Neural cell (in vitro differentiated cells): ENCODE results near the gene FARP1. TPM values are rescaled to one million over a fixed set of nuclear protein-coding genes. Genes with fewer than 3 reads are reported as not detected.

Experiments
- H2AFZ ChIP-seq: fragments of 200-600, 300-800 bp; sonication (generic), shearing (Covaris generic); 2 replicates; pipeline ENCODE4 v1.6.0; 2014; ENCODE audit warnings: low read depth, mild to moderate bottlenecking, antibody characterized with exemption, low read length, moderate library complexity
- H3F3A ChIP-seq: fragments of 200-600 bp; shearing (Covaris generic); 2 replicates; pipeline ENCODE4 v1.6.1; 2016; ENCODE audit warnings: mild to moderate bottlenecking, moderate library complexity, mixed read lengths, antibody characterized with exemption, low read length; ENCODE audit not compliant: insufficient read depth, poor library complexity, severe bottlenecking
- H3K27ac ChIP-seq: fragments of 200-600, 300-800 bp; sonication (generic), shearing (Covaris generic); 2 replicates; pipeline ENCODE4 v1.5.1; 2014; ENCODE audit warnings: mild to moderate bottlenecking, low read length, moderate library complexity
- H3K27me3 ChIP-seq: fragments of 300-800, 200-600 bp; sonication (generic), shearing (Covaris generic); 2 replicates; pipeline ENCODE4 v1.6.0; 2014; ENCODE audit warnings: mild to moderate bottlenecking, low read depth, low read length, moderate library complexity; ENCODE audit not compliant: insufficient read depth
- H3K36me3 ChIP-seq: fragments of 300-800, 200-600 bp; sonication (generic), shearing (Covaris generic); 2 replicates; pipeline ENCODE4 v1.5.1; 2014; ENCODE audit warnings: mild to moderate bottlenecking, antibody characterized with exemption, low read length, moderate library complexity; ENCODE audit not compliant: insufficient read depth
- H3K4me2 ChIP-seq: fragments of 300-800, 200-600 bp; sonication (generic), shearing (Covaris generic); 2 replicates; pipeline ENCODE4 v1.6.0; 2014; ENCODE audit warnings: mild to moderate bottlenecking, low read length
- H3K4me3 ChIP-seq: fragments of 300-800, 200-600 bp; sonication (generic), shearing (Covaris generic); 2 replicates; pipeline ENCODE4 v1.5.1; 2014; ENCODE audit warnings: mild to moderate bottlenecking, low read length, moderate library complexity
- H3K79me2 ChIP-seq: fragments of 200-600 bp; shearing (Covaris generic); replicated peaks from 2 replicates; pipeline ENCODE4 v1.6.0; 2014; ENCODE audit warnings: mild to moderate bottlenecking, low read length, moderate library complexity; ENCODE audit not compliant: insufficient read depth
- H3K9ac ChIP-seq: fragments of 300-800, 200-600 bp; sonication (generic), shearing (Covaris generic); 2 replicates; pipeline ENCODE4 v1.6.1; 2016; ENCODE audit warnings: mild to moderate bottlenecking, low read length, mixed read lengths
- H3K9me2 ChIP-seq: fragments of 200-600 bp; shearing (Covaris generic); 2 replicates; pipeline ENCODE4 v1.6.1; 2016; ENCODE audit warnings: mild to moderate bottlenecking, low read length, mixed read lengths; ENCODE audit not compliant: insufficient read depth
- H3K9me3 ChIP-seq: fragments of 200-600, 300-800 bp; sonication (generic), shearing (Covaris generic); 2 replicates; pipeline ENCODE4 v1.6.1; 2016; ENCODE audit warnings: mild to moderate bottlenecking, mixed run types, low read length, moderate library complexity, mixed read lengths
- H4K20me1 ChIP-seq: fragments of 200-600 bp; shearing (Covaris generic); 2 replicates; pipeline ENCODE4 v1.6.1; 2016; ENCODE audit warnings: mild to moderate bottlenecking, mixed run types; ENCODE audit not compliant: insufficient read depth
- EP300 ChIP-seq: fragments of 450-650 bp; conservative IDR thresholded peaks from 2 replicates; pipeline ENCODE4 v1.6.1; 2014; ENCODE audit warnings: antibody characterized with exemption, mild to moderate bottlenecking, moderate library complexity; ENCODE audit not compliant: poor library complexity, severe bottlenecking
- EZH2 ChIP-seq: fragments of 200-600, 300-800 bp; shearing (Covaris generic), sonication (generic); IDR thresholded peaks from 2 replicates; pipeline ENCODE4 v1.6.1; 2014; ENCODE audit warnings: antibody characterized with exemption, low read length, borderline replicate concordance, mild to moderate bottlenecking; ENCODE audit not compliant: insufficient read depth, poor library complexity, severe bottlenecking
- MXI1 ChIP-seq: fragments of 450-650 bp; conservative IDR thresholded peaks from 2 replicates; pipeline ENCODE4 v1.6.1; 2014; ENCODE audit warnings: antibody characterized with exemption, mild to moderate bottlenecking; ENCODE audit not compliant: poor library complexity, severe bottlenecking
- POLR2AphosphoS5 ChIP-seq: IDR thresholded peaks from 2 replicates; pipeline ENCODE4 v1.6.1; 2012
- RAD21 ChIP-seq: fragments of 450-650 bp; conservative IDR thresholded peaks from 2 replicates; pipeline ENCODE4 v1.6.1; 2014; ENCODE audit warnings: antibody characterized with exemption, mild to moderate bottlenecking, moderate library complexity
- SMC3 ChIP-seq: fragments of 450-650 bp; conservative IDR thresholded peaks from 2 replicates; pipeline ENCODE4 v1.6.1; 2014; ENCODE audit warnings: antibody characterized with exemption, mild to moderate bottlenecking, moderate library complexity; ENCODE audit not compliant: poor library complexity
- TAF1 ChIP-seq: IDR thresholded peaks from 2 replicates; pipeline ENCODE4 v1.6.1; 2012; ENCODE audit warnings: low read depth
- polyA plus RNA-seq: library from polyadenylated mRNA; depleted of rRNA; stranded (reverse); fragments of >200 nt; gene quantifications from 2 replicates; pipeline ENCODE4 v1.2.3, GENCODE V29; 2014
- TF ChIP-seq, protein P1 (sequence below): IDR thresholded peaks from 2 replicates; pipeline ENCODE4 v1.6.1; 2012; ENCODE audit warnings: borderline replicate concordance
- TF ChIP-seq, protein P2 (sequence below): fragments of 450-650 bp; IDR thresholded peaks from 2 replicates; pipeline ENCODE4 v1.5.1; 2014; ENCODE audit warnings: antibody characterized with exemption, mild to moderate bottlenecking, moderate library complexity; ENCODE audit not compliant: poor library complexity, severe bottlenecking

Gene FARP1
- polyA plus RNA-seq, 1 donor from 2014 or later: 19.7 TPM

DNA sequence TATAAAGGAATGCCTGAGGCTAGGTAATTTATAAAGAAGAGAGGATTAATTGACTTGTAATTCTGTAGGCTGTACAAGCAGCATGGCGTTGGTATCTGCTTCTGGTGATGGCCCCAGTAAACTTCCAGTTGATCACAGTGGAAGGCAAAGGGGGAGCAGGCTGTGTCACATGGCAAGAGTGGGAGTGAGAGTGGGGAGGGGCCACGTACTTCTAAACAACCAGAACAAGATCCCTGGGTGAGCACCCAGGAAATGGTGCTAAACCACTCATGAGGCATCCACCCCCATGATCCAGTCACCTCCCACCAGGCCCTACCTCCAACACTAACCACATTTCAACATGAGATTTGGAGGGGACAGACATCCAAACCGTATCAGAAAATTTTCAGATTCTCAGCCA, 37.2 kb downstream of the FARP1 start:
- H3K27ac ChIP-seq: no peak overlapping the region
- H3F3A ChIP-seq: no peaks in the 10 kb centered on the region
- no peak overlapping the region for H3K9ac ChIP-seq
- no peaks in the 10 kb centered on the region for H3K9me3 ChIP-seq
- H3K79me2 ChIP-seq: peaks cover 51% of the 10 kb centered on the region
- H4K20me1 ChIP-seq: no peaks in the 10 kb centered on the region
- H2AFZ ChIP-seq: no peak overlapping the region
- no peaks in the 10 kb centered on the region for H3K9me2 ChIP-seq
- H3K36me3 ChIP-seq: no peaks in the 10 kb centered on the region
- H3K27me3 ChIP-seq: no peaks in the 10 kb centered on the region
- H3K4me3 ChIP-seq: no peak overlapping the region
- H3K4me2 ChIP-seq: no peak overlapping the region
- TF ChIP-seq MXI1 (no peak), RAD21 (no peak), SMC3 (no peak), POLR2AphosphoS5 (no peak), EZH2 (no peak), EP300 (no peak), TAF1 (no peak)
- TF ChIP-seq, protein P1, sequence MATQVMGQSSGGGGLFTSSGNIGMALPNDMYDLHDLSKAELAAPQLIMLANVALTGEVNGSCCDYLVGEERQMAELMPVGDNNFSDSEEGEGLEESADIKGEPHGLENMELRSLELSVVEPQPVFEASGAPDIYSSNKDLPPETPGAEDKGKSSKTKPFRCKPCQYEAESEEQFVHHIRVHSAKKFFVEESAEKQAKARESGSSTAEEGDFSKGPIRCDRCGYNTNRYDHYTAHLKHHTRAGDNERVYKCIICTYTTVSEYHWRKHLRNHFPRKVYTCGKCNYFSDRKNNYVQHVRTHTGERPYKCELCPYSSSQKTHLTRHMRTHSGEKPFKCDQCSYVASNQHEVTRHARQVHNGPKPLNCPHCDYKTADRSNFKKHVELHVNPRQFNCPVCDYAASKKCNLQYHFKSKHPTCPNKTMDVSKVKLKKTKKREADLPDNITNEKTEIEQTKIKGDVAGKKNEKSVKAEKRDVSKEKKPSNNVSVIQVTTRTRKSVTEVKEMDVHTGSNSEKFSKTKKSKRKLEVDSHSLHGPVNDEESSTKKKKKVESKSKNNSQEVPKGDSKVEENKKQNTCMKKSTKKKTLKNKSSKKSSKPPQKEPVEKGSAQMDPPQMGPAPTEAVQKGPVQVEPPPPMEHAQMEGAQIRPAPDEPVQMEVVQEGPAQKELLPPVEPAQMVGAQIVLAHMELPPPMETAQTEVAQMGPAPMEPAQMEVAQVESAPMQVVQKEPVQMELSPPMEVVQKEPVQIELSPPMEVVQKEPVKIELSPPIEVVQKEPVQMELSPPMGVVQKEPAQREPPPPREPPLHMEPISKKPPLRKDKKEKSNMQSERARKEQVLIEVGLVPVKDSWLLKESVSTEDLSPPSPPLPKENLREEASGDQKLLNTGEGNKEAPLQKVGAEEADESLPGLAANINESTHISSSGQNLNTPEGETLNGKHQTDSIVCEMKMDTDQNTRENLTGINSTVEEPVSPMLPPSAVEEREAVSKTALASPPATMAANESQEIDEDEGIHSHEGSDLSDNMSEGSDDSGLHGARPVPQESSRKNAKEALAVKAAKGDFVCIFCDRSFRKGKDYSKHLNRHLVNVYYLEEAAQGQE: no peak

DNA sequence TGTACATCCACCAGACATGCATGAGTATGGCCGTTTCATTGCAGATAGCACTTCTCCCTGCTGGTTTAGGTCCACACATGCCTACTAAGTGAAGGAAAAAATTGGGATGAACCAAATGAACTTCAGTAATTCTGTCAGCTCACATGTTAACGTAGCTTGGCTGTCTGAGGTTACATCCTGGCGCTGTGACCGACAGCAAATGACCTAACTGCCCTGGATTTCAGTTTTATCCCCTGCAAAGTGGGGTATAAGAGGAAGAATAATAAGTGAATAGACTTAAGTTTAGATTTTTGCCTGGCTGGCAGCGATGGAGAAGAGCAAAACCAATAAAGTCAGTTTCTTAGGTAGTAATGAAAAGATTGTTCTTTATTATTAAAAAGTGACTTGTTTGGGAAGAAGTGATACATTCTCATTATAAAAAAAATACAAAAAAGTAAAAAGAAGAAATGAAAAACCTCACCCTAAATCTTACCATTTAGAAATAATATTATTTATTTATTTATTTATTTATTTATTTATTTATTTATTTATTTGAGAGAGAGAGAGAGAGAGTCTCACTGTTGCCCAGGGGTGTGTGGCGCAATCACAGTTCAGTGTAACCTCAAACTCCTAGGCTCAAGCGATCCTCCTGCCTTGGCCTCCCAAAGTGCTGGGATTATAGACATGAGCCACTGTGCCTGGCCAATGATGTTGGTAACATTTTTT, 38.4 kb downstream of the FARP1 start:
- no peaks in the 10 kb centered on the region for H3K36me3 ChIP-seq
- H3K4me2 ChIP-seq: no peak overlapping the region
- TF ChIP-seq RAD21 (no peak), SMC3 (no peak), TAF1 (no peak), EZH2 (no peak), MXI1 (no peak)
- TF ChIP-seq, protein P2, sequence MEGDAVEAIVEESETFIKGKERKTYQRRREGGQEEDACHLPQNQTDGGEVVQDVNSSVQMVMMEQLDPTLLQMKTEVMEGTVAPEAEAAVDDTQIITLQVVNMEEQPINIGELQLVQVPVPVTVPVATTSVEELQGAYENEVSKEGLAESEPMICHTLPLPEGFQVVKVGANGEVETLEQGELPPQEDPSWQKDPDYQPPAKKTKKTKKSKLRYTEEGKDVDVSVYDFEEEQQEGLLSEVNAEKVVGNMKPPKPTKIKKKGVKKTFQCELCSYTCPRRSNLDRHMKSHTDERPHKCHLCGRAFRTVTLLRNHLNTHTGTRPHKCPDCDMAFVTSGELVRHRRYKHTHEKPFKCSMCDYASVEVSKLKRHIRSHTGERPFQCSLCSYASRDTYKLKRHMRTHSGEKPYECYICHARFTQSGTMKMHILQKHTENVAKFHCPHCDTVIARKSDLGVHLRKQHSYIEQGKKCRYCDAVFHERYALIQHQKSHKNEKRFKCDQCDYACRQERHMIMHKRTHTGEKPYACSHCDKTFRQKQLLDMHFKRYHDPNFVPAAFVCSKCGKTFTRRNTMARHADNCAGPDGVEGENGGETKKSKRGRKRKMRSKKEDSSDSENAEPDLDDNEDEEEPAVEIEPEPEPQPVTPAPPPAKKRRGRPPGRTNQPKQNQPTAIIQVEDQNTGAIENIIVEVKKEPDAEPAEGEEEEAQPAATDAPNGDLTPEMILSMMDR: no peak
- TF ChIP-seq, protein P1: no peak
- H3K4me3 ChIP-seq: no peak overlapping the region
- H3K9me3 ChIP-seq: no peaks in the 10 kb centered on the region
- H2AFZ ChIP-seq: no peak overlapping the region
- H3K9ac ChIP-seq: no peak overlapping the region
- H3K79me2 ChIP-seq: peaks cover 54% of the 10 kb centered on the region
- H3K27me3 ChIP-seq: no peaks in the 10 kb centered on the region
- no peaks in the 10 kb centered on the region for H3F3A ChIP-seq
- no peaks in the 10 kb centered on the region for H3K9me2 ChIP-seq
- H4K20me1 ChIP-seq: no peaks in the 10 kb centered on the region
- no peak overlapping the region for H3K27ac ChIP-seq
